HS-27A (cell line): ENCODE data around the gene IGSF9B.

Experiments
- DNase-seq: peaks from one replicate; pipeline ENCODE4 v3.0.0-alpha.2; 2012; ENCODE audit warnings: low read depth, missing footprints

IGSF9B gene

GRCh38 chr11:133983660-133984316 is 27.0 kb upstream of the IGSF9B start:
- DNase-seq = no peak

GRCh38 chr11:133982876-133983275 is 26.1 kb upstream of the IGSF9B start:
- no peak for DNase-seq

- DNase-seq = no peak
These were observed 25.4 kb upstream of the IGSF9B start for GRCh38 chr11:133982151-133982550.

- no peak for DNase-seq
These were observed 24.4 kb upstream of the IGSF9B start for GRCh38 chr11:133981156-133981555.

- no peak for DNase-seq
These were observed 23.9 kb upstream of the IGSF9B start for GRCh38 chr11:133980665-133981064.

GRCh38 chr11:133978794-133979193 is 22.0 kb upstream of the IGSF9B start:
- DNase-seq = no peak

- DNase-seq = no peak
These were observed 20.4 kb upstream of the IGSF9B start for GRCh38 chr11:133977067-133977677.

- DNase-seq = no peak
These were observed 18.7 kb upstream of the IGSF9B start for GRCh38 chr11:133975488-133975849.

GRCh38 chr11:133974836-133975487 is 18.2 kb upstream of the IGSF9B start:
- DNase-seq = no peak

GRCh38 chr11:133971881-133972280 is 15.1 kb upstream of the IGSF9B start:
- no peak for DNase-seq

- DNase-seq = no peak
These were observed 12.3 kb upstream of the IGSF9B start for GRCh38 chr11:133969112-133969511.

GRCh38 chr11:133968300-133968699 is 11.5 kb upstream of the IGSF9B start:
- no peak for DNase-seq

GRCh38 chr11:133967599-133968238 is 11.0 kb upstream of the IGSF9B start:
- DNase-seq = no peak

- DNase-seq = no peak
These were observed 10.3 kb upstream of the IGSF9B start for GRCh38 chr11:133966921-133967598.

GRCh38 chr11:133966172-133966651 is 9.4 kb upstream of the IGSF9B start:
- no peak for DNase-seq

- DNase-seq = no peak
These were observed 8.3 kb upstream of the IGSF9B start for GRCh38 chr11:133965031-133965601.

GRCh38 chr11:133964356-133964755 is 7.6 kb upstream of the IGSF9B start:
- DNase-seq = no peak

- DNase-seq = no peak
These were observed 5.1 kb upstream of the IGSF9B start for GRCh38 chr11:133961890-133962289.

GRCh38 chr11:133957900-133958299 is 1.1 kb upstream of the IGSF9B start:
- no peak for DNase-seq

GRCh38 chr11:133955945-133956421 is 785 bp downstream of the IGSF9B start:
- DNase-seq = no peak

- DNase-seq = no peak
These were observed 1.5 kb downstream of the IGSF9B start for GRCh38 chr11:133955081-133955891.
